GM19328 (cell line): ENCODE data around the gene GALNT17.

ENCODE experiments used
- ATAC-seq: cut with Tn5 transposase; IDR thresholded peaks from one replicate; pipeline ENCODE4 v1.9.1; 2021; ENCODE audit warnings: mild to moderate bottlenecking, moderate library complexity; ENCODE audit not compliant: unreplicated experiment

The GALNT17 gene

DNA sequence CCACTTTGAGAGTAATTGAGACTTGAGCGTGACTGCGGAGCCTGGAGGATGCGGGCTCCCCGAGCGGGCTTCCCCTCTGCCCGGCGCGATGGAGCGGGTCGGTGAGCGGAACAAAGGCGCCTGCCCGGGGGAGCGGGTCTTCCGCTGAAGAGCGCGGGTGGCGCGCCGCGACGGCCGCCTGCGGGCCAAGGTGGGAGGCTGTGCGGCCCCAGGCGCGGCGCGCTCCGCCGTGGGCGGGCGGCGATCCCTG is at the start of gene GALNT17:
TSS of gene GALNT17 (plus strand) at position 18 of the 250 bp plus-strand sequence.
- ATAC-seq: no peak

DNA sequence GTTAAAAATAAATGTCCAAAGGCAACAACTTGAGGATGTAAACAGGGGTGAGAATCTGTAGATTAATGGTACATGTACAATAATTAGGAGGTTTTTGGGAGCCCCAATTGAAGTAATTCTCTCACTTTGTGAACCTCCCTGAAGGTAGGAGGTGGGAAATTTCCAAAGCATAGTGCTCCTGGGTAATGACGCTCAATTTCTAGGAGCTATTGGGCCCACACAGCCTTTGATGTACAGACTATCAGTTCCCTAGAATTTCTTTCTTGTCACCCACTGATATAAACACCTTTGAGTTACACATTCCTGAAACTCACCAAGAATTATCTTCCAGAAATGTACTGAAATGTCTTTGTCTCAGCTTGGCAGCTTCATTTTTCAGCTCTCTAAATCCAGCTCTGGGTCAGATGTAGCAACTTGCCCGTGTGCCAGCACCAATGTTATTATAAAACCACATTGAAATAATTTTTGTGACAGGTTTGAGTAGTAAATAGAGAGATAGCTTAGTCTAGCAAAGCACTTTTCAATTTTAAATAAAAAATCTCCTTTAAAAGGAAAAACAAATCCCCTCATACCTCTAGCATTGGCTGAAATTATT is 36.6 kb upstream of the GALNT17 start:
- no peak for ATAC-seq

DNA sequence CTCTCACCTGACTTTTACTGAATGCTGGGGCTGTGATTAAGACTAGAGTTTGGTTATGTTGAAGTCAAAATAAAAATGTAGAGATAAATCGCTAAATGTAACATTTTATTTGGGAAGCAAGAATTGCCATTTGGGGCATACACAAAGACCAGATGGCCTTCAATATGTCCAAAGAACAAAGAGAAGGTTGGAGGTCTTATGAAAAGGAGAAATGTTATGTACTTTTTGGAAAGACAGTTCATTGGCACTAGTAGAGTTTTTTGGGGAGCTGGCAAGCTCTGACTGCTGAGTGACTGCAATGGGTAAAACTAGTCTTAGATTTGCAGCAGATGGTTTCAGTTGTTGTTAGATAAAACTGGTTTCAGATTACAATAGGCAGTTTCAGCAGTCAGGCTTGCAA is 35.6 kb upstream of the GALNT17 start:
- ATAC-seq: no peak

DNA sequence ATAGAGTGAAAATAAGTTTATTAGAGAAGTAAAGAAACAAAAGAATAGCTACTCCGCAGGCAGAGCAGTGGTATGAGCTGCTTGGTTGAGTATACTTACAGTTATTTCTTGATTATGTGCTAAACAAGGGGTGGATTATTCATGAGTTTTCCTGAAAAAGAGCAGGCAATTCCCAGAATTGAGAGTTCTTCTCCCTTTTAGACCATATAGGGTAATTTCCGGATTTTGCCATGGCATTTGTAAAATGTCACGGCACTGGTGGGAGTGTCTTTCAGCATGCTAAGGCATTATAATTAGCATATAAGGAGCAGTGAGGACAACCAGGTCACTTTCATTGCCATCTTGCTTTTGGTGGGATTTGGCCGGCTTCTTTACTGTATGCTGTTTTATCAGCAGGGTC is 25.7 kb upstream of the GALNT17 start:
- ATAC-seq: no peak

DNA sequence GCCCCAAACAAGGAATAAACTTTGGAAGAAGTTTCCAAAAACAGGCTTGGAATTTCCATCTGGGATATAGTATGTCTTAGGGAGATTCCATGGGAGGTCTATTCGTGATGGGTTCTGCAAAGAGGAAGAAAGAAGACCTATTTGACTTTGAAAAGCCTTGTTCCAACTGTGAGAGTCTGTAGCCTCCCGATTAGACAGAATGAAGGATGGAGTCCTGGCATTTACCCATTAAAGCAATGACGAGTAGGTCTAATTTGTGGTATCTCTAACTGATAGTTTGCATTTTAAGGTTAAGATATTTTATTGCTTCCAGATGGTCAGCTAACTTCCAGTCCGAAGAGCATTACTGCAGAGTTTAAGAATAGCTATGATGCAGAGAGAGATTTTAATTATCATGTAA is 19.5 kb upstream of the GALNT17 start:
- no peak for ATAC-seq

DNA sequence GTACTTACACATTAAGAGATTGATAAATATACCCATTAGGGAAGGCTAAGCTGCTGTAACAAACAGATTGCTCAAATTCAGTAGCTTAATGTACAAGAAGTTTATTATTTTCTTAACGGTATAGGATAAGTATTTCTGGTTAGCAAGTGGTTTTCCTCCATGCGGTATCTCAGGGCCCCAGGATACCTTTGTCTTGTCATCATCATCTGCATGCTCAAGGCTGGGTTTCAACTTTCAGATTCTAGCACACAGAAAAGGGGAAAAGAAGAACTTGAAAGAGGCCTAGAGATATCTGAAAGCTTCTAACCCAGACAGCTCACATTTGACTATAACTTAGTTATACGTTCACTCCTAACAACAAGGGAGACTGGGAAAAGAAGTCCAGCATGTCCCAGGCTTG is 11.8 kb upstream of the GALNT17 start:
- no peak for ATAC-seq

DNA sequence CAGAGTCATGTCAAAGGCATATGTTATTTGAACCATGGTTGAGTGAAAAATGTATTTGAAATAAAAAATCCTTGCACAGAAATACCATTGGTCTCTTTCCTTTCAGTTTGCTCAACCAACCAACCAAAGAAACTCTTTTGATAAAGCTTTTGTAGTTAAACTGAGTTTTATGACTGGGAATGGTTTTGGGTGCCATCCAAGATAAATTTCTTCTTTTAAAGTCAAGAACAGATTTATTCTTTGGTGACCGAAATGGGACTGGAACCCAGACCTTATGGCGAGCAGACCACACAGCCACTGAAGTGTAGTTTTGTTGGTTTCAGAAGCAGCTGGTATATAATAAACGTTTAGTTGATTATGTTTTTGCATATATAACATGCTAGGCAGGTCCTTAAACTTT is 2.8 kb upstream of the GALNT17 start:
- no peak for ATAC-seq

DNA sequence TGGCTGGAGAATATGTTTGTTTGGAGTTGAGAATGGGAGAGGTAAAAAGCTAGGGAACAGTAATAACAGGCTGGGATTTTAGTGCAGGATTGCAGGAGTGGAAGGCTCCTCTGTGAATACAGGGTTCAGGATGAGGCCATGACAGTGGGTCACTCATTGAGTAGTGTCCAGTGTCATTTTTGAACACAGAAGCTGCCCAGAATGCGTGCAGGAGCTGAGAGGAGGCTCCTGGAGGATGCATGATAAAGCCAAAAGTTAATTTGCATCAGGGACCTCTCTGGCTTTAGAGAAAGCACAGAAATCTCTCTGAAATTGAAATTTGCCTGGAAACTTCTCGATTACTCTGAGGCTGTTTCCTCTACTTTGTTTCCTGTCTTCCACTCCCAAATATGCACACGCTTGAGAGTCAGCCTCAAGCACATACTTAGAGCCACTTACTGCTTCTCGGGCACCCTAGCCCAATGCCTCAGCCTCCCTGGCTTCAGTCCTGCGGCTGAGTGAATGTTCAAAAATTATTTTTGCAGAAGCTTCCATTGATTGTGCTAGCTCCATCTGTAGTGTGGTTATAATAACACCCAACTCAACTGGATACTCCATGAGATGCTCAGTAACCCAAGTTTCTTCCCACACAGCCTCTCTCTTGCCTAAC is 1.8 kb upstream of the GALNT17 start:
- ATAC-seq: no peak

DNA sequence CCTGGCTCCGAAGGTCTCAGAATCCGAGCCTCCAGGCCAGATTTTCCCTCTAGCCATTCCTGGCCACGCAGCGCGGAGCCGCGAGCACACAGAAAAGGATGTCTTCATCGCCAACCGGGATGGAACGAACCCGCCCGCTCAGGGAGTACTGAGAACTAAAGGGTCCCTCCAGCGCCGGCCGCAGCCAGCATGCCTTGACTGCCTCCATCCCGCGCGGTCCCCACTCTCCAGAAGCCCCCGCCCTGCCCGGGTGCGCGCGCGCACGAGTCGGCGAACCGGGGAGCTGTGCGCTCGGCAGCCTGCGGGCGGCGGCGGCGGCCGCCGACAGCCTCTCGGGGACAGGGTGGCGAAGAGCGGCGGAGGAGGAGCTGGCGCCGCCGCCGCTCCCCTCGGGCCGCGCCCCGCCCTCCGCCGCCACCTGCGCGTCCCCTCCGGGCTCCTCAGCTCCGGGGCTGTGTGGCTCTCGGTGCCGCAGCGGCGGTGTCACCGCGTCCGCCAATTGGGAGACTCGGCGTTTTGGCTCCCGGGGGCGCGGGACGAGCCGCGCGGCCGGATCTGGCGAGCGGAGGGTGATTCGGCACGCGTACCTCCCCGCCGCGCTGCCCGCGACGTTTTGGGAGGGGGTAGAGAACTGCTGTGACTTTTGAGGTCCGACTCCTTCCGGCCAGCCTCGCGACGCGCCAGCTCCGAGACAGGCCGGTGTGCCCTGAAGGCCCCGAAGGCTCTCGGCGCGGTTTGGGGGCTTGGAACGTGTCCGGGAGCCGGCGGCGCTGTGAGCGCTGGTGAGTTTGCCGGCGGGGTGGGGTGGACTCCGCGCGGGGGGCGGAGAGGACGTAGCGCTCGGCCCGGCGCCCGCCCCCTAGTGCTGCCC is 453 bp upstream of the GALNT17 start:
- ATAC-seq: no peak

DNA sequence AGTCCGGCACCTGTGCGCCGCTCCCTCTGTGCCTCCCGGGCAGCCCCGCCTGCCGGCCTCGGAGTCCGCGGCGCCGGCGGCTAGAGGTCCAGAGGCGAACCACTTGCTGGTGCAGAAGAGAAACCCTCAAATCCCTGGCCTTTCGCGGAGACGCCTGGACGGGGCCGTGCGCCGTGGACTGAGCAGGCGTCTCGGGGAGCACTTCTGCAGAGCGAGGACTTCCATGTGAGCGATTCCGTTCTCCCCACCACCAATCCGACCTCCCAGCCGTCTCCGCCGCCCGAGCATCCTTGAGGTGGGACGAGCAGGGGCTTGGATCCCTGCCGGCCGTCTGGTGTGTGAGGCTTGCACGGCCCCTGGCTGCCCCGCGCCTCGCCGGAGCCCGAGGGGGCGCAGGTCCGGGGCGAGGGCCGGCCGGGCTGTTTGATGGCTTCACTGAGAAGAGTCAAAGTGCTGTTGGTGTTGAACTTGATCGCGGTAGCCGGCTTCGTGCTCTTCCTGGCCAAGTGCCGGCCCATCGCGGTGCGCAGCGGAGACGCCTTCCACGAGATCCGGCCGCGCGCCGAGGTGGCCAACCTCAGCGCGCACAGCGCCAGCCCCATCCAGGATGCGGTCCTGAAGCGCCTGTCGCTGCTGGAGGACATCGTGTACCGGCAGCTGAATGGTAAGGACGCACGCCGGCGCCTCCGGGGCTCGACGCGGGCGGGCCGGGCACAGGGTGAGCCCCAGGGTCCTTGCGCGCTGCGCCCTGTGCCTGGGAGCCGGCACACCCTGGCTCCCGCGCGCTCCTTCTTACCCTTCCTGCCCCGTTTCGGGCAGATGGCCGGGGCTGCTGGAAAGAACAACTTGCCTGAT is 660 bp downstream of the GALNT17 start:
- no peak for ATAC-seq

DNA sequence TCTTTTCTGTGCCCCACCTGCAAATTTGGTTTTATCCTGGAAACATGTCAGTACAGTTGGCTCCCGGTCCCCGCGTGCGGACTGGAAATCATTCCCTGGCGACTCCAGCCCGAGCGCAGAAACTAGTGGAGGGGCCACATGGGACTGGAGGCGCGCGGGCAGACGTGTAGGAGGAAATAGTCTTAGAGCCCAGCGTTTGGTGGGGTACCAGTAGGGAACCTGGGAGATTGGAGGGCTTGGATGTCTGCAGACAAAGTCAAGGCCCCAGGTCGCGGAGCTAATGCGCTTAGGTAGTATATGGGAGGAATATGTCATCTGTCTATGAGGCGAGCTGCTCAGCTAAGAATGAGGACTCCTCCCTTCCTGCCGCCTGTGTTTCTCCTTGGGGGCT is 1.3 kb downstream of the GALNT17 start:
- no peak for ATAC-seq

DNA sequence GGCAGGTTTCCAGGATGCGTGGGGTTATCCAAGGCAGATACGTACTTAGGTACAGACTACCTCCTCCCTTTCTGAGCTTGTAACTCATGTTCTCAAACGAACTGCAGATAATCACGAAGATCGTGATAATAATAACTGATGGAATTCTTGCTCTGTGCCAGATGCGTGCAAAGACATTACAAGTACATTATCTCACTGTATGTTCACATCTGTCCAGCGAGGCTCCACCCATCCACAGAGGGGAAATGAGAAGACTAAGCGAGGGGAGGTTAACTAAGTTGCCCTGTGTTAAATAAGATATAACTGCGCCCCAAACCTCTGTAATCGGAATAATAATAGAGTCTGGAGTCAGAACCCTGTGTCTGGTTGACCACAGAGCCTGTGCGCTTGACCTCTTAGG is 1.9 kb downstream of the GALNT17 start:
- no peak for ATAC-seq

DNA sequence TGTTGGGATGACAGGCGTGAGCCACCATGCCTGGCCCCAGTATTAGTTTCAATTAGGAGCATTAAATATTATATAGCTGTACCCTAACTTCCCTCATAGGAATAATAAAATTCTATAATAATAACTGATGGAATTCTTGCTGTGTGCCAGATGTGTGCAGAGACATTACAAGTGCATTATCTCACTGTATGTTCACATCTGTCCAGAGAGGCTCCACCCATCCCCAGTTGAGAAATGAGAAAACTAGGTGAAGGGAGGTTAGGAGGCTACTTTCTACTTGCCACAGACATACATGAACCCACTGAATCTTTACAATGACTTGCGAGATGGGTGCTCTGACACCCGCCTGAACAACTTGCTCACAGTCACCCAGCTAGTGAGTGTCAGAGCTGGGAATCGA is 3.2 kb downstream of the GALNT17 start:
- ATAC-seq: no peak

DNA sequence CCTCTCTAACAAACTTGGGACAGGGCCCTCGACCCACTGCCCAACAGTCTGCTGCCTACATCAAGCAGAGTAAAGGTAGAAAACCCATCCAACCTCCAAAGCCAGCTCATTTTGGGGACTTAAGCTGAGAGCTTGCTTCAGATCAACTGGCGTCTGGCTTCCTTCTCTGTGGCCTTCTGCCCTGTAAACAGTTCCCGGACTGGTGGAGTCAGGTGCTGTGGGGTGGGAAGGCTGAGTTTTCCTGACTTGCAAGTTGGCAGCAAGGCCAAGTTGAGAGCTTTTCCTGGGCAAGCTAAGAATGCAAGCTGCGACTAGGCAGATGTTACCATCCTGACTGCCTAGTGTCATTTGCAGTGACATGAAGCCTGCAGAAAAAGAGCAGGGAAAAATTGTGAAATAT is 3.7 kb downstream of the GALNT17 start:
- ATAC-seq: no peak

DNA sequence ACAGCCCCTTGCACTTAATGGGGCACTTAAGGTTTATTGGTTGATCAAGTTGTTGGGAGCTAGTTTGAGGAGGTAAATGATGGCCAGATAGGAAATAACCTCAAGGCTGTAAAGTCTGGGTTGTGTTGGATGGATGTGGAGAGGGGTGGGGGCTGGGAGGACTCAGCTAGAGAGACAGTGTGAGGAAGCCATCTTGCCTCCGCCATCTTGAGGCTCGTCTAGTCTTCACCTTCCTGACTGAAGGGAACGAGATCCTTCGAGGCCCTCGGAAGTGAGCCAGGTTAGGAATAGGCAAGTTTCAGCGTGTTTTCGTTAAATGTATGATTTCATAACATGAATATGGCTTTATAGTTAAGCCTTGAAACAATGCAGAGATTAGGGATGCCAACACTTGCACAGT is 5.5 kb downstream of the GALNT17 start:
- no peak for ATAC-seq

DNA sequence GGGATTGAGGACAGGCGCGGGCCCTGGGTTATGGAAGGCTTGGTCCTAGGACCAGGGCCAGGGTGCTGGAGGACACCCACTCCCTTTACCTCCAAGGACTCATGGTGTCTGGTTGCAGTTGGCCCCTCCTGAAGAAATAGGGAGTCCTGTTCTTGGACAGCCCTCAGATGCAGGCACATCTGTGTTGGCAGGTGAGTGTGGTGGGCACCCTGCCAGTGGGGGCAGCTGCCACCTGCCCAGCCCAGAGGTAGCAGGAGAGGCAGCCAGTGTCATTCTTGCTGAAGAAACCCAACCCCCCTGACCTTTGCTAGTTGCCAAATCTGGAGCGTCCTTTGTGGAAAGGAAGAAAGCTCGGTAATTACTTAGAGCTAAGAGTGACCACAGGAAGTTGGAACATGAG is 8.3 kb downstream of the GALNT17 start:
- no peak for ATAC-seq

DNA sequence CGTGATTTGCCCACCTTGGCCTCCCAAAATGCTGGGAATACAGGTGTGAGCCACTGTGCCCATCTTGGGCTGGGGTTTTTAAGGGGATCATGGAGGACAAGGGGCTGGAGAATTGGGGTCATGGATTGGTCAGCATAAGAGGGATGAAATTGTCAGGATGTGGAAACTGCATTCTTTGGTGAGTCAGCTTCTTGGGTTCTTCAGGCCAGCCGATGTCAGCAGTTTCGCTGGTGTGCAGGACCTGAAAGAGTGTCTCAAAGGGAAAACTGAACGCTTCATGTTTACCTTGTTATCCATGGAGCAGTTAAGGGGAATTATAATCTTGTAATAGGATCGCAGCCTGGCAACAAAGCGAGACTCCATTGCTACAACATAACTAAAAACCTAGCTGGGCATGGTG is 13.0 kb downstream of the GALNT17 start:
- ATAC-seq: no peak

DNA sequence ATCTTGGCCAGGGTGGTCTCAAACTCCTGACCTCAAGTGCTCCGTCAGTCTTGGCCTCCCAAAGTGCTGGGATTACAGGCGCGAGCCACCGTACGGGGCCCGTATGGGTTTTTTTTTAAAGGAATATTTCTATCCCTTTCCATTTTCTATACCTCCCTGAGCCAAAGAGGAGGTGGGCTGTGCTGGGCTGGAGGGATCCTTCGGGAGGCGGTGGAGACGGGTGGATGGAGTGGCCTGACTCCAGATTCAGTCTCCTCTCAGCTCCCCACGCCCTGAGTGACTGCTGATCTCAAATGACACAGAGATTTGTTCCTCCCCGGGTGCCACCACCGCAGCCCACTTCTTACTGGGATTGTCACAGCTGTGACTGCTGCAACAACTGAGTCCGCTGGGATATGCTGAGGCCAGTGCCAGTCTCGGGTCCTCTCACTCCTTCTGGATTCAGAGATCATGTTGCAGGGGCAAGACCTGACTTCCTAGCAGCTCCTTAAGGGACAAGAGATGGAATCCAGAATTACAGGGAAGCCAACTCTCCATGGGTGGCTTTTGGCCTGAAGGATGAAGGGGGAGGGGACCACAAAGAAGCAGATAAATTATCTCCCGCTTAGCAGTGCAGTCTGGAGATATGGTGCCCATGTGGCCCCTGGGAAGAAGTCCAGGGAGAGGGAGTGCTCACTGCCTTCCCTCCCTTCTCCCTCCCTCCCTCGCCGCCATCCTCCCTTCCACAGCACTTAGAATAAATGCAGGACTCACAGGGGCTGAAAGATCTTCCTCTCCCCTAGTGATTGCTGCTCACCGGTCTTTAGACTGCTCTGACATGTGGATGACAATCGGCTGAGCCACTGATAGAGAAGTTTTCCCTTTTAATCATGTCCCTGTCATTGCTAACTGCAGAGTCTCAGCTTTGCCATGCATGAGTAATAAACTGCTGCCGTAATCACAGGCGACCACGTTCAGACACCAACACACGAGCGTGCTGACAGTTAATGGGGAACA is 14.3 kb downstream of the GALNT17 start:
- ATAC-seq: no peak

DNA sequence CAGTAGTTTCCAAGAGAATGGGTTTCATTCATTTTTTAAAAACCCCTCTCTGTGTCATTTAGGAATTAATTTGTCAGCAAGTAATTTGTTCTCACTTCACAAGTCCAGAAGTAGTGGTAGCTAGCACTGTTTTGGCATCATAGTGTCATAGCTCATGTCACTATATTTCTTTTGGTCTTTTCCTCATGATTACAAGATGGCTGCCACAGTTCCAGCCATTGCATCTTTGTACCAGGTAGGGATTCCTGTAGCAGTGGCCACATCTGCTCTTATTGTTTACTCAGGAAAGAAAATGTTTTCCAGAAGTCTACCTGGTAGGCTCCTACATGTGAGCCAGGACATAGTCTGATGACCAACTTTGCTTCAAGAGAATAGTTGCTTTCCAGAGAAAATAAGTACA is 16.2 kb downstream of the GALNT17 start:
- ATAC-seq: no peak

DNA sequence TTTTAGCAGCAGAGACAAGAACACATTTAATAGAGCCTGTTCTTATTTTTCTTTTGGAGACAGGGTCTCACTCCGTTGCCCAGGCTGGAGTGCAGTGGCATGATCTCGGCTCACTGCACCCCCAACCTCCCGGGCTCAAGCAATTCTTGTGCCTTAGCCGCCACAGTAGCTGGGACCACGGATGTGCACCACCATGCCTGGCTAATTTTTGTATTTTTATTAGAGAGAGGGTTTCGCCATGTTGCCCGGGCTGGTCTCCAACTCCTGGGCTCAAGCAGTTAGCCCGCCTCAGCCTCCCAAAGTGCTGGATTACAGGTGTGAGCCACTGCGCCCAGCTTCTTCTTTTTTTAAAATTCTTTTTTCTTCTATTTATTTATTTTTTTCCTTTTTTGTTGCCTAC is 23.3 kb downstream of the GALNT17 start:
- ATAC-seq: no peak
